OCI-LY3 (cell line): ENCODE measurements around the gene UGT2A3.
"Not testable (repeated sequence)": the region's sequence is repeated elsewhere in the genome, so short reads cannot be mapped to it uniquely, and the experiment has no call there.

ENCODE experiments used
- CTCF ChIP-seq: fragments of 200-600, 300-600 bp; sonication (generic); IDR thresholded peaks from 2 replicates; pipeline ENCODE4 v1.5.1; 2014; ENCODE audit warnings: antibody characterized with exemption, low read length, low read depth
- EZH2phosphoT487 ChIP-seq: fragments of 200-600 bp; shearing (Covaris generic); IDR thresholded peaks from 2 replicates; pipeline ENCODE4 v1.6.1; 2018; ENCODE audit warnings: antibody characterized with exemption, mixed run types, low read depth

GRCh38 chr4:68922202-68922601 is 29.4 kb downstream of the UGT2A3 start:
- TF ChIP-seq CTCF, EZH2phosphoT487: not testable (repeated sequence)
